ACC112 (cell line): Measurements from ENCODE around the gene CRTAP.

ENCODE experiments used
- H2AFZ ChIP-seq: fragments of 200-600 bp; sonication (generic); one replicate; pipeline ENCODE4 v1.6.0; 2017; ENCODE audit warnings: antibody characterized with exemption, low read length; ENCODE audit not compliant: unreplicated experiment
- H3K27ac ChIP-seq: fragments of 200-600 bp; sonication (generic); 2 replicates; pipeline ENCODE4 v1.5.1; 2014; ENCODE audit warnings: low read depth, mild to moderate bottlenecking, antibody characterized with exemption, low read length, moderate library complexity
- H3K27me3 ChIP-seq: fragments of 200-600 bp; sonication (generic); 2 replicates; pipeline ENCODE4 v1.6.1; 2014; ENCODE audit warnings: mild to moderate bottlenecking, antibody characterized with exemption, low read length, moderate library complexity, mixed read lengths; ENCODE audit not compliant: insufficient read depth
- H3K36me3 ChIP-seq: fragments of 200-600 bp; sonication (generic); 2 replicates; pipeline ENCODE4 v1.6.1; 2016; ENCODE audit warnings: mild to moderate bottlenecking, antibody characterized with exemption, low read length, moderate library complexity, mixed read lengths; ENCODE audit not compliant: insufficient read depth
- H3K4me1 ChIP-seq: fragments of 200-600 bp; sonication (generic); one replicate; pipeline ENCODE4 v1.6.1; 2016; ENCODE audit warnings: low read length, mixed read lengths; ENCODE audit not compliant: insufficient read depth, unreplicated experiment, control insufficient read depth
- H3K4me3 ChIP-seq: fragments of 200-600 bp; sonication (generic); 2 replicates; pipeline ENCODE4 v1.5.1; 2014; ENCODE audit warnings: mild to moderate bottlenecking, low read depth, low read length
- H3K79me2 ChIP-seq: fragments of 200-600 bp; sonication (generic); one replicate; pipeline ENCODE4 v1.6.0; 2016; ENCODE audit warnings: low read length; ENCODE audit not compliant: control insufficient read depth, unreplicated experiment, insufficient read depth

The CRTAP gene

DNA sequence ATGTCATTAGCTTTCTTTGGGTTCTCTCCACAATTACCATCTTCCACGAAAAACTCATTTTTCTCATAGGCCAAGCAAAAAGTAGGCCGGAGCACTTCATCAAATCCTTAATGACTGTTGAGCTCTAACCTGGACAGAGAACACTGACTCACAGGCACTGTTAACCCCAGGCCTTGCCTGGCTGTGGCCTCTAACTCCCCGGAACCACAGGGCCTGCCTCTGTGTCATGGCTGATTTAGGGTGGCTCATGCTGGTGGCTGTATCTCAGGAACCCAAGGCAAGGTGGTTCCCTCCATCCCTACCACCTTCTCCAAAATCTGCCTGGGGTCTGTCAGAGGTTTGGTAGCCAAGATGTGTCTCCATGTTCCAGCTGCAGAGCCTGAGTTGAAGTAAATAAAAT lies 3.6 kb downstream of the CRTAP start:
- Histone ChIP-seq H3K4me1 (peaks cover 9% of the 10 kb centered on the region), H3K36me3 (peaks cover 15% of the 10 kb centered on the region; the same call in 1 of the 2 replicates), H3K27me3 (no peaks in the 10 kb centered on the region), H3K27ac (no peak overlapping the region), H2AFZ (no peak overlapping the region), H3K4me3 (no peak overlapping the region), H3K79me2 (peaks cover 50% of the 10 kb centered on the region)

DNA sequence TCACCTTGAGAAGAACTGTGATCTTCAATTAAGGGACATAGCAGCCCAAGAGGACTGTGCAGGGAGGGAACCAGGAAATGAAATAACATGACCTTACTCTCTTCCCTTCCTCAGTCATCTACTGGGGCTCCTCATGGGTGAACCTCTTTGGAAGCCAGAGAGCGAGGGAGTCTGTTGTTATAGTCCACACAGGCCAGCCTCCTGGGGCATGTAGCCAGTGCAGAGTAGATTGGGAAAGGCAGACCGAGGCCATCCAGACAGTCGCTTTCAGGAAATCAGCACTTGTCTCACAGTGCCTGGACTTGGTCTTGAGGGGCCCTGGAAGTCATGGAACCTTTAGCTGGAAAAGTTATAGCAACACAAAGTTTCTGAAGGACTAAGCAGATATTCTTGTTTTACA lies 6.1 kb downstream of the CRTAP start:
- no peak overlapping the region for H3K4me3 ChIP-seq
- H3K36me3 ChIP-seq = peaks cover 24% of the 10 kb centered on the region; the same call in 1 of the 2 replicates
- H3K27ac ChIP-seq = no peak overlapping the region
- peaks cover 45% of the 10 kb centered on the region for H3K79me2 ChIP-seq
- no peaks in the 10 kb centered on the region for H3K27me3 ChIP-seq
- peaks cover 9% of the 10 kb centered on the region for H3K4me1 ChIP-seq
- no peak overlapping the region for H2AFZ ChIP-seq

DNA sequence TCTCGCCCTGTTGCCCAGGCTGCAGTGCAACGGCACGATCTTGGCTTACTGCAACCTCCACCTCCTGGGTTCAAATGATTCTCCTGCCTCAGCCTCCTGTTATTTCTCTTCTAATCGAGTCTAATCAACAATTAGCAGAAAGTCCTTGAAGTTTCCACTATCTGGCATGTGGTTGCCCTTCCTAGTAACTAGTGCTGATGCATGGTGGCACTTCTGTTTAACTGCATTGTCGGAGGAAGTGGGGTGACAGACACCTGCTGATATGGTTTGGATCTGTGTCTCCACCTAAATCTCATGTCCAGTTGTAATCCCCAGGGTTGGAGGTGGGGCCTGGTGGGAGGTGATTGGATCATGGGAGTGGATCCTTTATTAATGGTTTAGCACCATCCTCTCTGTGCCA lies 9.2 kb downstream of the CRTAP start:
- no peak overlapping the region for H2AFZ ChIP-seq
- no peak overlapping the region for H3K4me3 ChIP-seq
- H3K36me3 ChIP-seq = peaks cover 40% of the 10 kb centered on the region
- no peak overlapping the region for H3K27ac ChIP-seq
- peaks cover 22% of the 10 kb centered on the region for H3K79me2 ChIP-seq
- peaks cover 9% of the 10 kb centered on the region for H3K4me1 ChIP-seq
- no peaks in the 10 kb centered on the region for H3K27me3 ChIP-seq

DNA sequence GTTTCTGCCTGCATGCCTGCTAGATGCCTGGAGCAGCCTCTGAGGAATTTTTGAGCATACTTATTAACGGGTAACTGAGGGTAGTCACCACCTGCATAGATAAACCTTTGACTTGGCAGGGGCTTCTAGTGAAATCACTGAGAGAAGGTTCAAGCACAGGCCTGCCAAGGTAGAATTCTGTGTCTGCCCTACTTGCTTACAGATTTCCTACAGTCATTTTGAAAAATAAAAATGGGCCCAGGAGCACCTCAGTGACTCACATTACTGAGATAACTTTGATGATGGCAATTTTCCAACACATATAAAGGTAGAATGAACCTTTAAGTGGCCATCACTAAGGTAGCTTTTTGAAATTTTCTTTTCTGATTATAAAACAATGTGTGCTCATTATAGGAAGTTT lies 10.8 kb downstream of the CRTAP start:
- H3K27ac ChIP-seq = no peak overlapping the region
- no peak overlapping the region for H3K4me3 ChIP-seq
- H3K36me3 ChIP-seq = peaks cover 40% of the 10 kb centered on the region
- H3K4me1 ChIP-seq = peaks cover 2% of the 10 kb centered on the region
- H3K79me2 ChIP-seq = peaks cover 6% of the 10 kb centered on the region
- no peaks in the 10 kb centered on the region for H3K27me3 ChIP-seq
- H2AFZ ChIP-seq = no peak overlapping the region

DNA sequence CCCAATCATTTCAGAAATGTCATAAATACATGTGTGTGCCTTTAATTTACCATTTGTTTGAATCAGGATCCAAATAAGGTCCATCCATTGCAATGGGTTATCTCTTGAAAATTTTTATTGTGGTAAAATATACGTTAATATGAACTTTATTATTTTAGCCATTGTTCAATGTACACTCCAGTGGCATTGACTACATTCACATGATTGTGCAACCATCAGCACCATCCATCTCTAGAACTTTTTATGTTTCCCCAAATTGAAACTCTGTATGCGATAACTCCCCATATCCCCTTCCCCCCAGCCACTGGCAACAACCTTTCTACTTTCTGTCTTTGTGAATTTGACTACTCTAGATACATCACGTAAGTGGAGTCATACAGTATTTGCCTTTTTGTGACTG lies 12.0 kb downstream of the CRTAP start:
- peaks cover 32% of the 10 kb centered on the region for H3K36me3 ChIP-seq
- no peak overlapping the region for H3K27ac ChIP-seq
- no peaks in the 10 kb centered on the region for H3K79me2 ChIP-seq
- no peak overlapping the region for H3K4me3 ChIP-seq
- H3K27me3 ChIP-seq = no peaks in the 10 kb centered on the region
- H2AFZ ChIP-seq = no peak overlapping the region
- no peaks in the 10 kb centered on the region for H3K4me1 ChIP-seq

DNA sequence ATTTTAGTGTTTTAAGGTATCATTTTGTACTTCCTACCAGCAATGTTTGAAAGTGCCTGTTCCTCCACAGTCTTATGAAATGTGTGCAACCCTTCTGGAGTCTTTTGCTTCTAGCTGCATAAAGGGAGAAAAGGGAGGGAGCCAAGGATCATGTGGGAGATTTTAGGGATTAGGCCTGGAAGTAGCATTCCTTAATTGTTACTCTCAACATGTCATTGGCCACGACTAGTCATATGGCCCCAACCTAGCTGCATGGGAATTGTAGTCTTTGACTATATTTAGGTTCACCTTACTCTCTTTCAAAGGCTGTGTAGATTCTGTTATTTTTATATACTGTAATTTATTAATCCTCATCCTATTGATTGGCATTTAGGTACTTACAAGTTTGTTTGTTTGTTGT lies 14.9 kb downstream of the CRTAP start:
- Histone ChIP-seq H3K27ac (no peak overlapping the region), H3K4me3 (no peak overlapping the region), H2AFZ (no peak overlapping the region), H3K4me1 (no peaks in the 10 kb centered on the region), H3K36me3 (peaks cover 25% of the 10 kb centered on the region), H3K79me2 (no peaks in the 10 kb centered on the region), H3K27me3 (no peaks in the 10 kb centered on the region)

DNA sequence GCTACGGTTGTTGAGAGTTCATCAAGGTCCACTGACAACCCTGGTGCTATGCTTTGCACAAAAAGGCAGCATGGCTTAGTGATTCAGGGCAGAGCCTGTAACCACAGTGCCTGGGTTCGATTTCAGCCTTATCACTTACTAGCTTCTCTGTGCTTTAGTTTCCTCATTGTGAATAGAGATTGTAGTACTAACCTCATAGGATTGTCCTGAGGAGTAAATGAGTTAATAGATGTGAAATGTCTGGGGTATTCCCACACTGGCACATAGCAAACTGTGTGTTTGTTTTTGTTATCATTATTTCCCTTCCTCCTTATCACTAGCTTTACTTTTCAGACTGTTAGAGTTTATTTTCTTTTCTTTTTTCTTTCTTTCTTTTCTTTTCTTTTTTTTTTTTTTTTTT lies 16.3 kb downstream of the CRTAP start:
- Histone ChIP-seq H3K27me3 (no peaks in the 10 kb centered on the region), H3K27ac (no peak overlapping the region), H3K4me3 (no peak overlapping the region), H3K79me2 (no peaks in the 10 kb centered on the region), H3K4me1 (peaks cover 5% of the 10 kb centered on the region), H2AFZ (no peak overlapping the region), H3K36me3 (peaks cover 20% of the 10 kb centered on the region)

DNA sequence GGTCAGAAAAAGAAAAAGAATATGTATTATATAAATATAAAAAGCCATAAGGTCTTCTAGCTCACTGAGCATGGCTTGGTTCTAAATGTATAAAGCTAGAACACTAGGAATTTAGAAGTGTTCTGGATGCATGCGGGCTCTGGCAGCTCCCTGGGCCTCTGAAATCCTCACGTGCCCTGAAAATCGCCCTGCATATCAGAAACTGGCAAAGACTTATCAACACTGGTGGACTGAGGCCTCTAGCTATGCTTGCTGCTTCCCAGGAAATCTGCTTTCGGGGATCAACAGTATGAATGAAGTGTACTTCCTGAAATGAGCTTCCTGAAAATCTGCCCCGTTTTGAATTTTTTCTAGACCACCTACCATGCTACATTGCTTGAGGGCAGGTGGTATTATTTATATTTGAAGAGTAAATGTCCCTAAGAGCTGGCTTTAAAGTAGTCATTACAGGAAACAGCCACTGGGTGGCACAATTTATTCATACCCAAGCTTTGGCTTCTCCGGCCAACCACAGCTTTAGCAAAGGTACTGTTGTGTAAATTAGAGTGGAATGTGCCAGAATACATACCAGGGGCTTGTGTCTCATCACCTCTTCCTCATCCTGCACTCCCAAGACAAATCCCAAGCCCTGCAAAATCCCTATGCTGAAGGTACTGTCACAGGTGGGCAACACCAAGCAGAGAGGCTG lies 17.7 kb downstream of the CRTAP start:
- no peaks in the 10 kb centered on the region for H3K79me2 ChIP-seq
- no peaks in the 10 kb centered on the region for H3K27me3 ChIP-seq
- no peak overlapping the region for H2AFZ ChIP-seq
- no peak overlapping the region for H3K4me3 ChIP-seq
- H3K4me1 ChIP-seq = peaks cover 5% of the 10 kb centered on the region
- peaks cover 14% of the 10 kb centered on the region for H3K36me3 ChIP-seq
- no peak overlapping the region for H3K27ac ChIP-seq

DNA sequence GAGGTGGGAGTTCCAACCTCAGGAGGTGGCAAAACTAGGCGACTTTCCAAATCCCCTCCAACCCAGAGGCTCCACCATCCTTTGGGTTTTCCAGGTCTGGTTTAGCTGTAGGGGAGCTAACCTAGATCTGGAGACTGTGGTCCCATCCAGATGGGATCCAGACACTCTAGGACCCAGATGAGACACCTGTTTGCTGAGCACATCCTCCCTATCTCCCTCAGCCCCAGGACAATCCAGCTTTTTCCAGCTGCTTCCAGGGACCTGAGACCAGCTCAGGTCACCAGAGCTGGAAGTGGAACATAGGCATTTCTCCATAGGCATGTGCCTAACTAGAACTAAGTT lies 18.2 kb downstream of the CRTAP start:
- Histone ChIP-seq H3K36me3 (peaks cover 12% of the 10 kb centered on the region), H3K27ac (no peak overlapping the region), H3K4me3 (no peak overlapping the region), H3K79me2 (no peaks in the 10 kb centered on the region), H2AFZ (no peak overlapping the region), H3K4me1 (peaks cover 5% of the 10 kb centered on the region), H3K27me3 (no peaks in the 10 kb centered on the region)

DNA sequence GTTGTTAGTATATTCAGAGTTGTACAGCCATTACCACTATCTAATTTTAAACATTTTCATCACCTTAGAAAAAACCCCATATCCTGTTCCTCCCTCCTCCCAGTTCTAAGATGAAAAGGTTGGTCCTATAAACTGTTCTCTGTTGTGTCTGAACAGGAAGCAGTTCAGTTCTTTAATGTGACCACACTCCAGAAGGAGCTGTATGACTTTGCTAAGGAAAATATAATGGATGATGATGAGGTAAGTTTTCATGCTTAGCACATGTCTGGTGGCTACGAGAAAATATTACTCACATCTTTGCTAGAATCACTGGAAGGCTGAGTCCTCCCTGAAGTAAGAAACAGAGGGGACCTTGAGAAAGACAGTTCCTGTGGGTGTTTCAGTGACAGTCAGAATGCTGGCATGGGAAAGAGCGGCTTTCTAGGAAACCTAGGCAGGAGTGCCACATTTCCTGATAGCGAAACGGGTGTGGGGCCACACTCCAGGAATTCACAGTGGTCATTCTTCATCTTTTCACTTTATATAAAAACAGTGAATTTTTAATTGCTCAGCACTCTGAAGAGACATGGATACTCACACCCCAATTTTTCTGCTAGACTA lies 20.3 kb downstream of the CRTAP start:
- Histone ChIP-seq H3K36me3 (peaks cover 12% of the 10 kb centered on the region), H3K4me3 (no peak overlapping the region), H3K27me3 (no peaks in the 10 kb centered on the region), H3K4me1 (peaks cover 5% of the 10 kb centered on the region), H3K27ac (peak overlapping the region; percentile 5; the same call in 1 of the 2 replicates), H2AFZ (no peak overlapping the region), H3K79me2 (no peaks in the 10 kb centered on the region)

DNA sequence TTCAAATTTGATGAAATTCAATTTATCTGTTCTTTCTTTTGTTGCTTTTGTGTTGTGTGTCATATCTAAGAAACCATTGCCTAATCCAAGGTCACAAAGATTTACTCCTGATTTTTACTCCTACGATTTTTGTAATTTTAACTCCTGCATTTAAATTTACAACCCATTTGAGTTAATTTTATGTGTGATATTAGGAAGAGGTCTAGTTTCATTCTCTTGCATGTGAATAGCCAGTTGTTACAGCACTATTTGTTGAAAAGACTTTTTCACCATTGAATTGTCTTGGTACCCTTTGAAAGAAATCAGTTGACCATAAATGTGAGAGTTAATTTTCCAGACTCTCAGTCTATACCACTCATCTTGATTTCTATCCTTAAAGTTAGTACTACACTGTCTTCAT lies 23.9 kb downstream of the CRTAP start:
- H3K4me1 ChIP-seq = peaks cover 5% of the 10 kb centered on the region
- H3K27ac ChIP-seq = no peak overlapping the region
- H3K4me3 ChIP-seq = no peak overlapping the region
- no peak overlapping the region for H2AFZ ChIP-seq
- H3K79me2 ChIP-seq = no peaks in the 10 kb centered on the region
- H3K36me3 ChIP-seq = peaks cover 12% of the 10 kb centered on the region
- H3K27me3 ChIP-seq = no peaks in the 10 kb centered on the region
